HT1080 (cell line): Measurements from ENCODE around the gene SECISBP2. TPM values are rescaled to one million over a fixed set of nuclear protein-coding genes. Genes with fewer than 3 reads are reported as not detected.
"Not testable (repeated sequence)": the region's sequence is repeated elsewhere in the genome, so short reads cannot be mapped to it uniquely, and the experiment has no call there.

Experiments
- DNase-seq: peaks from one replicate; pipeline ENCODE4 v3.0.0-alpha.2; 2015; ENCODE audit warnings: low read depth
- total RNA-seq: library from RNA; depleted of rRNA; stranded (reverse); fragments of >200 nt; shearing (Covaris generic); gene quantifications from 2 replicates; pipeline ENCODE4 v1.2.3, GENCODE V29; 2014

The SECISBP2 gene
- total RNA-seq, 1 experiment from 2014 or later, result 24.2 TPM

GRCh38 chr9:89363921-89364665 is 45.8 kb downstream of the SECISBP2 start:
- no peak for DNase-seq

- DNase-seq, result no peak
Observed at GRCh38 chr9:89364666-89365531, 46.6 kb downstream of the SECISBP2 start.

GRCh38 chr9:89365532-89365912 is 47.2 kb downstream of the SECISBP2 start:
- DNase-seq, result no peak

GRCh38 chr9:89366711-89367110 is 48.4 kb downstream of the SECISBP2 start:
- DNase-seq, result peak; percentile 23

GRCh38 chr9:89367281-89367680 is 49.0 kb downstream of the SECISBP2 start:
- no peak for DNase-seq

- no peak for DNase-seq
Observed at GRCh38 chr9:89367726-89368437, 49.6 kb downstream of the SECISBP2 start.

GRCh38 chr9:89368550-89368949 is 50.2 kb downstream of the SECISBP2 start:
- no peak for DNase-seq

- DNase-seq, result no peak
Observed at GRCh38 chr9:89368978-89369377, 50.7 kb downstream of the SECISBP2 start.

GRCh38 chr9:89370593-89370992 is 52.3 kb downstream of the SECISBP2 start:
- no peak for DNase-seq

- DNase-seq, result not testable (repeated sequence)
Observed at GRCh38 chr9:89371791-89372190, 53.5 kb downstream of the SECISBP2 start.

GRCh38 chr9:89372230-89372816 is 54.0 kb downstream of the SECISBP2 start:
- DNase-seq, result peak; percentile 22

- no peak for DNase-seq
Observed at GRCh38 chr9:89372979-89373378, 54.7 kb downstream of the SECISBP2 start.

GRCh38 chr9:89374176-89374575 is 55.9 kb downstream of the SECISBP2 start:
- peak; percentile 60 for DNase-seq

- no peak for DNase-seq
Observed at GRCh38 chr9:89375191-89375760, 57.0 kb downstream of the SECISBP2 start.

GRCh38 chr9:89376286-89376685 is 58.0 kb downstream of the SECISBP2 start:
- DNase-seq, result no peak

- no peak for DNase-seq
Observed at GRCh38 chr9:89376741-89377351, 58.5 kb downstream of the SECISBP2 start.

- no peak for DNase-seq
Observed at GRCh38 chr9:89377411-89377810, 59.1 kb downstream of the SECISBP2 start.

- no peak for DNase-seq
Observed at GRCh38 chr9:89378541-89378940, 60.2 kb downstream of the SECISBP2 start.

- no peak for DNase-seq
Observed at GRCh38 chr9:89379031-89379430, 60.7 kb downstream of the SECISBP2 start.

- DNase-seq, result no peak
Observed at GRCh38 chr9:89379508-89380115, 61.3 kb downstream of the SECISBP2 start.
